Loucy (cell line): Measurements from ENCODE around the gene MYO18A.
A peak's percentile ranks its signal among the peaks of the same experiment; 100 is the strongest.

Experiments
- H2AFZ ChIP-seq: fragments of 200-600 bp; sonication (generic); 2 replicates; pipeline ENCODE4 v1.6.0; 2016; ENCODE audit warnings: antibody characterized with exemption, mild to moderate bottlenecking, low read length, moderate library complexity
- H3F3A ChIP-seq: fragments of 200-600 bp; 2 replicates; pipeline ENCODE4 v1.6.0; 2016; ENCODE audit warnings: antibody characterized with exemption, low read depth, mild to moderate bottlenecking
- H3K27me3 ChIP-seq: fragments of 200-600 bp; sonication (generic); 2 replicates; pipeline ENCODE4 v1.6.1; 2014; ENCODE audit warnings: low read length, mild to moderate bottlenecking; ENCODE audit not compliant: insufficient read depth, poor library complexity, severe bottlenecking
- H3K36me3 ChIP-seq: fragments of 200-600 bp; sonication (generic); 2 replicates; pipeline ENCODE4 v1.6.1; 2016; ENCODE audit warnings: low read length; ENCODE audit not compliant: insufficient read depth
- H3K4me1 ChIP-seq: fragments of 200-600 bp; sonication (generic); 2 replicates; pipeline ENCODE4 v1.5.1; 2014; ENCODE audit warnings: low read length, mild to moderate bottlenecking; ENCODE audit not compliant: insufficient read depth, poor library complexity, severe bottlenecking
- H3K4me2 ChIP-seq: fragments of 200-600 bp; sonication (generic); 2 replicates; pipeline ENCODE4 v1.6.0; 2014; ENCODE audit warnings: antibody characterized with exemption, low read length, low read depth, mild to moderate bottlenecking; ENCODE audit not compliant: poor library complexity, severe bottlenecking
- H3K4me3 ChIP-seq: fragments of 200-600 bp; sonication (generic); 2 replicates; pipeline ENCODE4 v1.5.1; 2014; ENCODE audit warnings: low read length, mild to moderate bottlenecking, mixed read lengths; ENCODE audit not compliant: poor library complexity, severe bottlenecking
- H3K79me2 ChIP-seq: fragments of 200-600 bp; sonication (generic); 2 replicates; pipeline ENCODE4 v1.6.1; 2014; ENCODE audit warnings: low read length; ENCODE audit not compliant: insufficient read depth
- H3K9ac ChIP-seq: fragments of 200-600 bp; sonication (generic); 2 replicates; pipeline ENCODE4 v1.6.0; 2014; ENCODE audit warnings: mild to moderate bottlenecking, low read depth, low read length, moderate library complexity; ENCODE audit not compliant: poor library complexity, severe bottlenecking
- H3K9me2 ChIP-seq: fragments of 200-600 bp; sonication (generic); replicated peaks from 2 replicates; pipeline ENCODE4 v1.6.1; 2016; ENCODE audit warnings: low read depth, low read length, mixed read lengths
- H3K9me3 ChIP-seq: fragments of 200-600 bp; sonication (generic); 2 replicates; pipeline ENCODE4 v1.6.1; 2014; ENCODE audit warnings: mild to moderate bottlenecking, antibody characterized with exemption, low read length, low read depth; ENCODE audit not compliant: insufficient read depth
- H4K20me1 ChIP-seq: fragments of 200-600 bp; sonication (generic); 2 replicates; pipeline ENCODE4 v1.6.0; 2014; ENCODE audit warnings: antibody characterized with exemption, low read length, mild to moderate bottlenecking; ENCODE audit not compliant: insufficient read depth, poor library complexity, severe bottlenecking
- EZH2phosphoT487 ChIP-seq: fragments of 200-600 bp; IDR thresholded peaks from 2 replicates; pipeline ENCODE4 v1.6.1; 2018; ENCODE audit warnings: antibody characterized with exemption, mild to moderate bottlenecking, moderate library complexity, borderline replicate concordance
- TF ChIP-seq, protein P1 (sequence below): fragments of 200-600 bp; sonication (generic); conservative IDR thresholded peaks from 2 replicates; pipeline ENCODE4 v1.5.1; 2014; ENCODE audit warnings: mild to moderate bottlenecking, antibody characterized with exemption, low read length

Gene MYO18A

DNA sequence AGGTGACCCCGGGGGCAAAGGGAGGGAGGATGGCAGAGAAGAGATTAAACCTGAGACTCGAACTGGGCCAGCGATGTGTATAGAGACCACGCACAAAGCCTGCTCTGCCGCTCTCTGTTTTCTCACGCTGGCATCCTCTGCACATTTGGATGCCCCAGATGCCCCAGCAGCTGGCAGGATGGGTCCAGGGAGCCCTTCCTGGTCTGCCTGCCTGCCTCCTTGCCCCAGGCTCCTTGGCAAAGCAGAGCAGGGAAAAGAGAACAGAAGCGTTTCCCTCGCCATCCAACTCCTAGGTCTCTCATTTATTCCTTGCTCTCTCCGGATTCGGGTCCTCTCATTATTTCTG is 142.5 kb downstream of the MYO18A start:
- Histone ChIP-seq H4K20me1 (no peaks in the 10 kb centered on the region), H3K36me3 (no peaks in the 10 kb centered on the region), H3K79me2 (no peaks in the 10 kb centered on the region), H3K4me1 (no peaks in the 10 kb centered on the region), H3K4me3 (no peak overlapping the region), H3K9ac (no peak overlapping the region), H3K9me2 (no peaks in the 10 kb centered on the region), H3K4me2 (no peak overlapping the region), H3F3A (no peaks in the 10 kb centered on the region), H2AFZ (no peak overlapping the region), H3K27me3 (no peaks in the 10 kb centered on the region), H3K9me3 (no peaks in the 10 kb centered on the region)
- no peak for TF ChIP-seq EZH2phosphoT487
- TF ChIP-seq, protein P1, sequence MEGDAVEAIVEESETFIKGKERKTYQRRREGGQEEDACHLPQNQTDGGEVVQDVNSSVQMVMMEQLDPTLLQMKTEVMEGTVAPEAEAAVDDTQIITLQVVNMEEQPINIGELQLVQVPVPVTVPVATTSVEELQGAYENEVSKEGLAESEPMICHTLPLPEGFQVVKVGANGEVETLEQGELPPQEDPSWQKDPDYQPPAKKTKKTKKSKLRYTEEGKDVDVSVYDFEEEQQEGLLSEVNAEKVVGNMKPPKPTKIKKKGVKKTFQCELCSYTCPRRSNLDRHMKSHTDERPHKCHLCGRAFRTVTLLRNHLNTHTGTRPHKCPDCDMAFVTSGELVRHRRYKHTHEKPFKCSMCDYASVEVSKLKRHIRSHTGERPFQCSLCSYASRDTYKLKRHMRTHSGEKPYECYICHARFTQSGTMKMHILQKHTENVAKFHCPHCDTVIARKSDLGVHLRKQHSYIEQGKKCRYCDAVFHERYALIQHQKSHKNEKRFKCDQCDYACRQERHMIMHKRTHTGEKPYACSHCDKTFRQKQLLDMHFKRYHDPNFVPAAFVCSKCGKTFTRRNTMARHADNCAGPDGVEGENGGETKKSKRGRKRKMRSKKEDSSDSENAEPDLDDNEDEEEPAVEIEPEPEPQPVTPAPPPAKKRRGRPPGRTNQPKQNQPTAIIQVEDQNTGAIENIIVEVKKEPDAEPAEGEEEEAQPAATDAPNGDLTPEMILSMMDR = no peak

DNA sequence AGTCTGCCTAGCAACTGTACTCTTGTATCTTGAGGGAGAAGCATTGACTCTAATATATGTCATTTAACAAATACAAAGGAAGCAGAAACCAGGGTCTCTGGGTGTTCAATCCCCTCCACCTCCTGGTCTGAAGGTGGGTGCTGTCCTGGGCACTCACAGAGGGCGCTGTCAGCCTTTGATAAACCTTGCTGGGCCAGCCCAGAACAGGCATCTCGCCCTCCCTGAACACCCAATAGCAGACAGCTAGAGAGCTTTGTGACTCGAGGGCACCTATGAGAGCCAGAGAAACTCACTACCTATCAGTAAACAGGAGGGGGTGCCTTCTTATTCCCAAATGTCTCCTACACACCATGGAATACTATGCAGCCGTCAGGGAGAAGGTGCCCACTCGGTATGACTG is 143.6 kb downstream of the MYO18A start:
- Histone ChIP-seq H3K4me1 (no peaks in the 10 kb centered on the region), H3K4me3 (no peak overlapping the region), H3K36me3 (no peaks in the 10 kb centered on the region), H3K9ac (no peak overlapping the region), H3K9me2 (no peaks in the 10 kb centered on the region), H3K79me2 (no peaks in the 10 kb centered on the region), H3F3A (no peaks in the 10 kb centered on the region), H4K20me1 (no peaks in the 10 kb centered on the region), H3K4me2 (no peak overlapping the region), H2AFZ (no peak overlapping the region), H3K9me3 (no peaks in the 10 kb centered on the region), H3K27me3 (no peaks in the 10 kb centered on the region)
- TF ChIP-seq, protein P1 = peak; percentile 17; the same call in 1 of the 2 replicates
- TF ChIP-seq EZH2phosphoT487 = no peak

DNA sequence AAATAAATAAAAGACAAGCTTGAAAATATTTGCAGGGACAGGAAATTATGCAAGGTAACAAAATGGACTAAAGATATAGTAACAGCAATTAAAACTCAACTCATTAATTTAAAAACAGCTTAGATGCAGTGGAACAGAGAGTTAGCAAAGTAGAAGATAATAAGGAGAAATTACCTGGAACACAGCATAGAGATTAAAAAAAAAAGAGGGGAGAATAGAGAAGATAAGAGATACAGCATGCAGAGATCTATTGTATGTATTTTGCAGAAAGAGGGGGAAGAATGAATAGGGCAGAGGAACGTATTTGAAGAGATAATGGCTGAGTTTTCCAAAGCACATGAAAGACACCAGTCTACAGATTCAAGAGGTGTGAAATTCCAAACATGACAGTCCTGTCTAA is 145.7 kb downstream of the MYO18A start:
- Histone ChIP-seq H3K4me2 (no peak overlapping the region), H3K9me3 (no peaks in the 10 kb centered on the region), H3K4me3 (no peak overlapping the region), H3F3A (no peaks in the 10 kb centered on the region), H4K20me1 (no peaks in the 10 kb centered on the region), H2AFZ (no peak overlapping the region), H3K9ac (no peak overlapping the region), H3K36me3 (no peaks in the 10 kb centered on the region), H3K27me3 (no peaks in the 10 kb centered on the region), H3K4me1 (no peaks in the 10 kb centered on the region), H3K9me2 (no peaks in the 10 kb centered on the region), H3K79me2 (no peaks in the 10 kb centered on the region)
- no peak for TF ChIP-seq EZH2phosphoT487
- TF ChIP-seq, protein P1 = no peak
